Prostate gland (tissue), 2 donors: ENCODE data around the gene WWTR1.

Experiments
- POLR2A ChIP-seq: fragments of 450-650 bp; IDR thresholded peaks from one replicate; pipeline ENCODE4 v1.6.1; 2016; ENCODE audit warnings: antibody characterized with exemption, mild to moderate bottlenecking
- POLR2AphosphoS5 ChIP-seq: sonication (generic); formaldehyde crosslinking; IDR thresholded peaks from one replicate; pipeline ENCODE4 v1.6.1; 2017; ENCODE audit warnings: antibody characterized with exemption
- TF ChIP-seq, protein P1 (sequence below), 4 experiments: fragments of 200-600 bp in 2 of 4; fragments of 450-650 bp in 2 of 4; sonication (generic) in 2 of 4; IDR thresholded peaks; 1 replicate in 3 of 4; 2 replicates in 1 of 4; pipeline ENCODE4 v1.5.1; 2016 to 2019; ENCODE audit warnings: antibody characterized with exemption in 4 of 4, mild to moderate bottlenecking in 2 of 4, moderate library complexity in 2 of 4

- TF ChIP-seq POLR2AphosphoS5 (no peak), POLR2A (no peak)
- TF ChIP-seq, protein P1, sequence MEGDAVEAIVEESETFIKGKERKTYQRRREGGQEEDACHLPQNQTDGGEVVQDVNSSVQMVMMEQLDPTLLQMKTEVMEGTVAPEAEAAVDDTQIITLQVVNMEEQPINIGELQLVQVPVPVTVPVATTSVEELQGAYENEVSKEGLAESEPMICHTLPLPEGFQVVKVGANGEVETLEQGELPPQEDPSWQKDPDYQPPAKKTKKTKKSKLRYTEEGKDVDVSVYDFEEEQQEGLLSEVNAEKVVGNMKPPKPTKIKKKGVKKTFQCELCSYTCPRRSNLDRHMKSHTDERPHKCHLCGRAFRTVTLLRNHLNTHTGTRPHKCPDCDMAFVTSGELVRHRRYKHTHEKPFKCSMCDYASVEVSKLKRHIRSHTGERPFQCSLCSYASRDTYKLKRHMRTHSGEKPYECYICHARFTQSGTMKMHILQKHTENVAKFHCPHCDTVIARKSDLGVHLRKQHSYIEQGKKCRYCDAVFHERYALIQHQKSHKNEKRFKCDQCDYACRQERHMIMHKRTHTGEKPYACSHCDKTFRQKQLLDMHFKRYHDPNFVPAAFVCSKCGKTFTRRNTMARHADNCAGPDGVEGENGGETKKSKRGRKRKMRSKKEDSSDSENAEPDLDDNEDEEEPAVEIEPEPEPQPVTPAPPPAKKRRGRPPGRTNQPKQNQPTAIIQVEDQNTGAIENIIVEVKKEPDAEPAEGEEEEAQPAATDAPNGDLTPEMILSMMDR (IDR thresholded peaks at IDR 0.05) = no peak
These were observed 181.6 kb downstream of the WWTR1 start for GRCh38 chr3:149476225-149476624.
